Endothelial cell of umbilical vein (primary cell): Measurements from ENCODE around the gene SLC7A7.

ENCODE experiments used
- CTCF ChIP-seq, 2 donors: IDR thresholded peaks; 1 replicate in 1 of 2; 2 replicates in 1 of 2; pipeline ENCODE4 v1.5.1; 2011; ENCODE audit warnings: low read length in 2 of 2, mild to moderate bottlenecking in 2 of 2, moderate library complexity in 2 of 2, control low read depth in 1 of 2, inconsistent platforms in 1 of 2, low read depth in 1 of 2; ENCODE audit not compliant: insufficient read depth in 1 of 2; ENCODE audit errors: extremely low read depth in 1 of 2
- EZH2 ChIP-seq: IDR thresholded peaks from 2 replicates; pipeline ENCODE4 v1.6.1; 2012; ENCODE audit warnings: borderline replicate concordance, low read depth, mild to moderate bottlenecking, moderate library complexity, low read length, inconsistent platforms; ENCODE audit not compliant: severe bottlenecking
- GATA2 ChIP-seq: IDR thresholded peaks from 2 replicates; pipeline ENCODE4 v1.7.0; 2011; ENCODE audit warnings: low read depth, mild to moderate bottlenecking, moderate library complexity, mixed read lengths, low read length; ENCODE audit not compliant: insufficient read length, insufficient read depth
- POLR2A ChIP-seq: IDR thresholded peaks from 2 replicates; pipeline ENCODE4 v1.6.1; 2012; ENCODE audit warnings: low read depth, mild to moderate bottlenecking, control low read depth, low read length
- POLR2AphosphoS5 ChIP-seq: IDR thresholded peaks from 2 replicates; pipeline ENCODE4 v1.6.1; 2012; ENCODE audit warnings: low read depth, mild to moderate bottlenecking, control low read depth, low read length, moderate library complexity; ENCODE audit not compliant: insufficient read depth

- TF ChIP-seq CTCF (IDR thresholded peaks at IDR 0.05; ENCODE audit: extremely low read depth in 1 of 2, insufficient read depth in 1 of 2, low read depth in 1 of 2, low read length in 2 of 2) (no peak), EZH2 (no peak), POLR2A (peak; percentile 57), POLR2AphosphoS5 (no peak), GATA2 (no peak)
These were observed 41.1 kb downstream of the SLC7A7 start for GRCh38 chr14:22774011-22774706.
